Measurements from ENCODE around the gene MIEN1. TPM values are rescaled to one million over a fixed set of nuclear protein-coding genes. Genes with fewer than 3 reads are reported as not detected.

The MIEN1 gene
- total and polyA plus RNA-seq, 2 of the 13 experiments (the other 11 are each of a cell fraction or from before 2014, with no cell fraction given) = 40.6 to 56.6 TPM

- peak; percentile 61; the same call in 1 of the 2 replicates for TF ChIP-seq SMAD1 (CRISPR knock-in tag; IDR thresholded peaks at IDR 0.05; ENCODE audit: borderline replicate concordance, low read depth)
- TF ChIP-seq POGZ (CRISPR knock-in tag; IDR thresholded peaks at IDR 0.05) = no peak
- peak; percentile 68; the same call in 1 of the 2 replicates for TF ChIP-seq PRDM10 (CRISPR knock-in tag; IDR thresholded peaks at IDR 0.05; ENCODE audit: low read depth)
- TF ChIP-seq TCF7L2 (IDR thresholded peaks at IDR 0.05; ENCODE audit: low read depth, low read length) = no peak
- TF ChIP-seq TOPORS (CRISPR knock-in tag; IDR thresholded peaks at IDR 0.05) = peak; percentile 75; the same call in 1 of the 2 replicates
- TF ChIP-seq TIGD3 (CRISPR knock-in tag; IDR thresholded peaks at IDR 0.05; ENCODE audit: borderline replicate concordance) = peak; percentile 28; the same call in 1 of the 2 replicates
- TF ChIP-seq TRIM24 (CRISPR knock-in tag; IDR thresholded peaks at IDR 0.05) = no peak
- TF ChIP-seq LCORL (IDR thresholded peaks at IDR 0.05) = no peak
- TF ChIP-seq LCORL (CRISPR knock-in tag; IDR thresholded peaks at IDR 0.05) = peak; percentile 96
- peak; percentile 27; the same call in 1 of the 2 replicates for TF ChIP-seq SIX1 (CRISPR knock-in tag; IDR thresholded peaks at IDR 0.05; ENCODE audit: borderline replicate concordance)
- TF ChIP-seq SUZ12 (IDR thresholded peaks at IDR 0.05; ENCODE audit: low read depth, low read length) = no peak
- TF ChIP-seq ELF1 (CRISPR knock-in tag; IDR thresholded peaks at IDR 0.05) = peak; percentile 82
- peak; percentile 88 for TF ChIP-seq NR2C2 (CRISPR knock-in tag; IDR thresholded peaks at IDR 0.05; ENCODE audit: borderline replicate concordance)
- TF ChIP-seq ZNF782 (CRISPR knock-in tag; IDR thresholded peaks at IDR 0.05; ENCODE audit: borderline replicate concordance) = peak; percentile 88; the same call in 1 of the 2 replicates
- peak; percentile 88 for TF ChIP-seq NFKB2 (CRISPR knock-in tag; IDR thresholded peaks at IDR 0.05; ENCODE audit: borderline replicate concordance)
- peak; percentile 52; the same call in 1 of the 2 replicates for TF ChIP-seq ZNF737 (CRISPR knock-in tag; IDR thresholded peaks at IDR 0.05; ENCODE audit: borderline replicate concordance)
- TF ChIP-seq ZKSCAN5 (CRISPR knock-in tag; IDR thresholded peaks at IDR 0.05) = no peak; the same call in 1 of the 2 replicates
- peak; percentile 76 for TF ChIP-seq PRDM15 (CRISPR knock-in tag; IDR thresholded peaks at IDR 0.05)
- TF ChIP-seq ZBTB7B (CRISPR knock-in tag; IDR thresholded peaks at IDR 0.05) = peak; percentile 88
- no peak for TF ChIP-seq ZNF207 (IDR thresholded peaks at IDR 0.05; ENCODE audit: borderline replicate concordance)
- TF ChIP-seq PRPF4 (IDR thresholded peaks at IDR 0.05; ENCODE audit: low read depth, low read length, poor library complexity, severe bottlenecking) = no peak
Observed at GRCh38 chr17:39754161-39754957, 24.0 kb upstream of the MIEN1 start (continued).

Measured in HepG2 (cell line).